Islet precursor cell (in vitro differentiated cells): ENCODE data around the gene KAZN.

ENCODE experiments used
- DNase-seq: peaks from one replicate; pipeline ENCODE4 v3.0.0-alpha.2; 2018

Gene KAZN

DNA sequence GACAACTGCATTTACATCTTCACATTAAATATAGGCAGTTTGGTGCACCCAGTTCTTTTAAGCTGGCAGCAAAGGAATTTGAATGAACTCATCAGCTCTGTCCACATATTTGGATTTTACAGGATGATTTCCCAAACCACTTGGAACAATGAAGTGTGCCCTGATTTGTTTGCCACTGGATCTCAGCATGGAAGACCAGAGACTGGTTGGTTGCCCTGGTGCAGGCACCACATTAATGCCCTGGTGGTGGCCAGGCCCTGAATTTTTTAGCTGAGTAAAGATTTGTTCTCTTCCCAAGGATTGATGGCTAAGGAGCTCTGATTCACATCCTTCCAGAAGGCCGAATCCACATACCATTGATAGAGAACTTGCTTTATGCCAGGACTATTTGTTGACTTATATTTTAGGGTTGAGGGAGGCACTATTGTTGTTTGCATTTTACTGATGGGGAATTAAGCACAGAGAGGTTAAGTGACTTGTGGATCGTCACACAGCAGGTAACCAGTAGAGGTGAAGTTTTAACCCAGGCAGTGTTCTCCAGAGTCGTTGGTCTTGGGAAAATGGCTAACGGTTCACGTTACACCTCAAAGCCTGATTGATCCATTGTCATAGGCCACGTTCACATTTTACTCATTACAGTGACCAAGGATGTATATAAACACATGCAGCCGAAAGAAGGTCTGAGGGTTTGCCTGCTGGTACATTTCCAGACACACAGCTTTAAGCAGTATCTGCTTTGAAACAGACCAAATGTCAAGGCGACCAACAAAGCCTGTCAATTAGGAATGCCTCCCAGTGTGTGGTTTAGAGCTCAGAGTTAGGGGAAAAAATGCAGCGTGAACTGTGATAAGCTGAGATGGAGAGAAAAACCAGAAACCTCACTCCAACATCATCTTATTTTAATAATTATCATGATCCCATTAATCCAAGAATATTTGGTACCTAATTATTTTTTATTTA is 50.7 kb downstream of the KAZN start:
- DNase-seq: peak; percentile 66

DNA sequence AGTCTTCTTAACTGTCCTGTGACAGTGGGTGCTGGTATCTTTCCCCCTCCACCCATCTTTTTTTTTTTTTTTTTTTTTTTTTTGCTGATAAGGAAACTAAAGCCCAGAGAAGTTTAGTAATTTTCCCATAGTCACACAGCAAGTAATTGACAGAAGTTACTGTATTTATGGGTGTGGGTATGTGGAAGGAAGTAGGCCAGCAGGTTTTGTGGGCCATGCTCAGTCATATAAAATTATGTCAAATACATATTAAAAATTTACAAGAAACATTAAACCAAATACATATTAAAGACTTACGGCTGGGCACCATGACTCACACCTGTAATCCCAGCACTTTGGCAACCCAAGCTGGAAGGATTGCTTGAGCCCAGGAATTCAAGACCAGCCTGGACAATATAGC is 51.5 kb downstream of the KAZN start:
- DNase-seq: no peak

DNA sequence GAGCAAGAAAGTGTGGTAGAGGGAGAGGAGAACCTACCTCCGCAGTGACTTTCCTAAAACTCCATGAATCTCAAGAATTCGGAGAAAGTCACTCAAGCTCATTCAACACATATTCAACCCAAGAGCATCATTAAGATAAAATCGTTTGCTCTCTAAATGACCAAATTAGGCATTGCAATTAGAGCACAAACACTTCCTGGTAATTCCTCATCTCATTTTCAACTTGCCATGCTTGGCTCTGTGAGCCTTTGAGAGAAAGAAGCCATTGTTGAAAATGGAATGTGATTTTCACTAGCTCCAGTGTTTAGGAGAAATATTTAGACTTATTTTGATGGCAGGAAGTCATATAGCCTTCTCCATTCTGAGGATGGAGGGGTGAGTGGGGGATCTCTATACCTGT is 52.5 kb downstream of the KAZN start:
- DNase-seq: no peak

DNA sequence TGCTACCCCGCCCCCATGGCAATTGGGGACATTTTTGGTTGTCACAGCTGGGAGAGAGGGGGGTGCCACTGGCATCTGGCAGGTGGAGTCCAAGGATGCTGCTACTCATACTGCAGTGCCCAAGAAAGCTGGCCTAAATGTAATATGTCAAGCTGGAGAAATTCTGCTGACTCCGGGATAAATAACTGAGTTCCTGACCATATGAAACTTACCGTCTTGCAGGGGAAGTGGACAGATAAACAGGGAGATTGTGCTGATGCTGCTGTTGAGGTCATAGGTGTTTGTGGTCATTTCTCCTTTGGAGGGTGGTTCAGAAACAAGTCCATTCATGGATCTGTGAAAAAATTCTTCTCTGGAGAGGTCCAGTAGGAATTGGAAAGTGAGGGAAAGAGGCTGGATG is 54.4 kb downstream of the KAZN start:
- DNase-seq: no peak

DNA sequence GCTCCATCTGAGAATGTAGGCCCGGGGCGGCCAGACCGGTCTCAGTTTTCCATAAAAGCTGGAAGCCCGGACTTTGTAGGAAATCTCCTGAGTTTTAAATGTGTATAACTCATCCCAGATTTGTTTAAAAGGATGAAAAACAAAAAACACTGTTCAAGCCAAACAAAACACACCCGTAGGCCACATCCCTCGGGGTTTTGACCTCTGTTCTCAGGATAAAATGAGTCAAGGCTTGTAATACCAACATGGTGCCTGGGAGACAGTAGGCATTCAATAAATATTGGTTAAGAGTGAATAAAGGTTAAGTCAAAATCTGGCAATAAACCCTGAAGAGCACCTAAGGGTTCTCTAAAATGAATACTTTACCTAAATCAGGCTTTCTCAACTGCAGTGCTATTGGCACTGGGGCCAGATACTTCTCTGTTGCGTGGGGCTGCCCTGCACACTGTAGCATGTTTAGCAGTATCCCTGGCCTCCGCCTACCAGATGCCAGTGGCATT is 55.0 kb downstream of the KAZN start:
- DNase-seq: no peak

DNA sequence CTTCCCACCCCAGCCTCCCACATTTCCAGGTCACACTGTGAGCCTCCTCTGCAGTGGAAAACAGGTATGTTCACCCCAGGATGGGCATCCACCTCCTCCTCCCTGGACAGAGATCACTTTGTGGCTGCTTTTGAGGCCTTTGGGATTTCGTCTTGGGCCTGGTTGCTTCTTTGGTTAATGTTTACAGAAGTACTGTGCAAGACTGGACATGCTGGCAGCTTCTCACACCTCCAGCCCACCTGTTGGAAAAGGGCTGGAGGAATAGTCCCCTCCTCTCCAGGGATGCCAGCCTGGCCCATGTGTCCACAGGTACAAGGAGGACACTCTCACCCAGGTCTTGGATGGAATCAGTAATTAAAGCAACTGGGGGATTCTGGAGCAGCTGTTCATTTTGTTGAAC is 56.1 kb downstream of the KAZN start:
- DNase-seq: no peak

DNA sequence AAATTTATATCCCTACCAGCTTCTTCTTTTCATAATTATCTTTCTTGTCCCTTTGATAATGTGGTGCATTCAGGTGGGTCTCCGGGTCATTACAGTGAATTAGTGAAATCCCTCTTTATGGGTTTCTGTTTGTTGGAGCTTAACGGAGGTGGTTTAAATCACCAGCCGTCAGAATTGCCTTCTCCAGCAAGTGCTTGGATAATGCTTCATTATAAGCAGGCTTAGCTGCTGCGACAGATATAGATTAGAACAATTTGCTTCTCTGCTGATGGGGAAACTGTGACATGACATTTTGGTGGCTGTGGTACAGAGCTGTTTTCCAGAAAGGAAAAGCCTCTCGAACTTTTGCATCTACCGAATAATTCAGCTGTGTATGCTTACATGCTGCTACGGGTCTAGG is 56.9 kb downstream of the KAZN start:
- no peak for DNase-seq

DNA sequence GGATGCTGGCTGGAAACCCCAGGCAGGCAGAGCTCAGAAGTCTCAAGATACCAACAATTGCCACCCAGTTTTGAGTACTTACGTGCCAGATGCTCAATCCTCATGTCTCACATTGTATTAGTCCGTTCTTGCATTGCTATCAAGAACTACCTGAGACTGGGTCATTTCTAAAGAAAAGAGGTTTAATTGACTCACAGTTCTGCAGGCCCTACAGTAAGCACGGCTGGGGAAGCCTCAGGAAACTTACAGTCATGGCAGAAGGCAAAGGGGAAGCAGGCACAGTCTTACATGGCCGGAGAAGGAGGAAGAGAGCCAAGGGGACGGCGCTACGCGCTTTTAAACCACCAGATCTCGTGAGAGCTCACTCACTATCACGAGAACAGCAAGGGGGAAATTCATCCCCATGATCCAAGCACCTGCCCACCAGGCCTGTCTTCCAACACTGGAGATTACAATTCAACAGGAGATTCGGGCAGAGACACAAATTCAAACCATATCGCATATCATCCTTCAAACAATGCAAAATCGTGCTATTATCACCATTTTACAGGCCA is 58.0 kb downstream of the KAZN start:
- DNase-seq: no peak

DNA sequence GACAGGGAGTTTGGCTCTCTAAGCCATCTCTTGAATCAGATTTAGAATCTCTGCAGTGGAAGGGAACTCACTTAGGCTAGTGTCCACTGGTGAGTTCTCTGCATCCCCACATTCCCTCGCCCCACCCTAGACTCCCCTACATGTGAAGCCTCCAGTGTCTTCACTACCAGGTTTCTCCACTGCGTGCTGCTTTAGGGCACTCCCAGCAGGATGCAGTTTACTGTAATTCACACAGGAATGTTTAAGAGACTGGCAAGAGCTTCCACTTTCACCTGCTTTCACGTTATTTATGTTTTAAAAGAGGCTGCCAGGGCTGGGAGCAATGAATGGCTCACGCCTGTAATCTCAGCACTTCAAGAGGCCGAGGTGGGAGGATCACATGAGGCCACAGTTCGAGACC is 60.2 kb downstream of the KAZN start:
- DNase-seq: no peak

DNA sequence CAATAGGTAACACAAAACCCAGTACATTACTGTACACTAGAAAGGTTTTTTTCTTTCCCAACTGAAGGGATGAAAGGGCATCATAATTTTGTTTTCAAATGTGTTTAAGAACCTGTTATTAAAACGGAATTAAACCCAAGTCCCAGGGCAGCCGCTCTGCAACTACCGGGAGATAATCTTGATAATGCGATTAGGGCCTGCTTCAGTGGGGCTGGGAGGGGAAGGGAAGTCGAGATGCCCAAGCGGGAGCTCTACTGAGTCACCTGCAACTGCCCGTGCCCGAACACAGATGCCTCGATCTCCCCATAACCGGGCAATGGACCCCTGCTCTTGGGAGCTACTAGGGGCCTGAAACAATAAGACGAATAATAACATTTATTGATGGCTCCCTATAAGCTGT is 61.4 kb downstream of the KAZN start:
- no peak for DNase-seq

DNA sequence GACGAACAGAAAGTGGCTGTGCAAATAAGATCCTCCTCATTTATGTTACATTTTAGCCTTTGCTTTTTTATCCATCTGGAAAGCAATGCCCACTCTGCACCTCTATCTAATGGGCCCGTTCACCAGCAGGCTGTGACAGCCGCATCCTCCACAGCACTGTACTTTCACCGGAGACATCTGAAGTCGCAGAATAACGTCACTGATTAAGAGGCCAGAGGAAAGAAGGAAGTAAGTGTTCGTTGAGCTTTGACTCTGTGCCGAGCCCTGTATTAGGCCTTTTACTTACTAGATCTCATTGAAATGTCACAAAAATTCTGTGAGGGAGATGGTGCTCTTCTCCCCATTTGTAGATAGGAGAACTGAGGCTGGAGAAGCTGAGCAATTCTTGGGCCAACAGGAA is 62.3 kb downstream of the KAZN start:
- no peak for DNase-seq

DNA sequence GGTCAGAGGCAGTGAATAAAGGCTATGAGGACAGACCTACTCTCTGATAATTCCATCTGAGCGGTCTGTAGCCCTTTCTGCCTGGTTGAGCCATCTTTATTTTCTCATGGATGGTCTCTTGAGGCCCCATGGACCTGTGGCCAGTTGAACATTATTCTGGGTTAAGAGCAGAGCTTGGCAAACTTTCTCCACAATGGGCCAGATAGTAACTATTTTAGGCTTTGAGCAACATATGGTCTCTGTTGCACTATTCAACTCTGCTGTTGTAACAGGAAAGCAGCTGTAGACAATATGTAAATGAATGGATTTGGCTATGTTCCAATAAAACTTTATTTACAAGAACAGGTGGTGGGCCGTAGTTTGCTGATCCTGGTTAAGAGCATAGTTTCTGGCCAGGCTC is 62.7 kb downstream of the KAZN start:
- DNase-seq: no peak

DNA sequence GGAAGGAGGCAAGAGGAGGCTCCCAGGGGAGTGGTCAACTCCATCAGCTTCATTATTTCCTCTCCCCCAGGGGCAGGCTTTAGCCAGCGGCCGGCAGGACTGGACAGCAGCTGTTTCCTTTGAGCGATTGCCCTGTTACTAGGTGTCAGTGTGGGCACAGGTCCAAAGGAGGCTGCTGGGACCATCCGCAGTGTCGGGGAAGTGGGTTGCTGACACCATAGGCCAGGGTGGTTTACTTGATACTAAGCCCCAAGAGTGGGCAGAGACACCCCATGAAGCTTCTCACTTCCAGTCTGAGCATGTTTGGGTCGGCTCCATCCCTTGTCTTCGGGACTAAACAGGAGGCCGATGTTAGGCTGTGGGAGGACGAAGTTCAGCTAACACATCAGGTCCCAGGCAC is 63.6 kb downstream of the KAZN start:
- no peak for DNase-seq

DNA sequence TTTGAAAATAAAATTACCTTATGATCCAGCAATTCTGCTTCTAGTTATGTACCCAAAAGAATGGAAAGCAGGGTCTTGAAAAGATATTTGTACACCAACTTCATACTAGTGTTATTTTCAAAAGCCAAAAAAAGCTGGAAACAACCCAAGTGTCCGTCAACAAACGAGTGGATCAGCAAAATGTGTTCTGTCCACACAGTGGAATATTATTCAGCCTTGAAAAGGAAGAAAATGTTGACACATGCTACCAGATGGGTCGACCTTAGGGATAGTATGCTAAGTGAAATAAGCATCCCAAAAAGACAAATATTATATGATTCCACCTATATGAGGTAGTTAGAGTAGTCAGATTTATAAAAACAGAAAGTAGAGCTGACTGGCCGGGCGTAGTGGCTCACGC is 65.3 kb downstream of the KAZN start:
- DNase-seq: no peak

DNA sequence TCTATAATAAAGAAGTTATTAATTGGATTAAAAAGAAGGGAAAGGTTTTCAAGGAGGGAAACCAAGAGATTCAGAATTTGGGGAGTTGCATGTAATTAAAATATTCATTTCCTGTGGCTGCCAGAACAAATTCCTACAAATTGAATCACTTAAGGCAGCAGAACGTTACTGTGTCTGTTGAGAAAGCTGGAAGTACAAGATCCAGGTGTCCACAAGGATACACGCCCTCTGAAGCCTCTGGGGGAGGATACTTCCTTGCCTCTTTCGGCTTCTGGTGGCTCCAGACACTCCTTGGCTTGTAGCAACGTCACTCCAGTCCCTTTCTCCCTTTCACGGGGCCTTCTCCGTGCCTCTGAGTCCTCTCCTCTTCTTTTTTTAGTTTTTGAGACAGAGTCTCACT is 67.9 kb downstream of the KAZN start:
- DNase-seq: no peak

DNA sequence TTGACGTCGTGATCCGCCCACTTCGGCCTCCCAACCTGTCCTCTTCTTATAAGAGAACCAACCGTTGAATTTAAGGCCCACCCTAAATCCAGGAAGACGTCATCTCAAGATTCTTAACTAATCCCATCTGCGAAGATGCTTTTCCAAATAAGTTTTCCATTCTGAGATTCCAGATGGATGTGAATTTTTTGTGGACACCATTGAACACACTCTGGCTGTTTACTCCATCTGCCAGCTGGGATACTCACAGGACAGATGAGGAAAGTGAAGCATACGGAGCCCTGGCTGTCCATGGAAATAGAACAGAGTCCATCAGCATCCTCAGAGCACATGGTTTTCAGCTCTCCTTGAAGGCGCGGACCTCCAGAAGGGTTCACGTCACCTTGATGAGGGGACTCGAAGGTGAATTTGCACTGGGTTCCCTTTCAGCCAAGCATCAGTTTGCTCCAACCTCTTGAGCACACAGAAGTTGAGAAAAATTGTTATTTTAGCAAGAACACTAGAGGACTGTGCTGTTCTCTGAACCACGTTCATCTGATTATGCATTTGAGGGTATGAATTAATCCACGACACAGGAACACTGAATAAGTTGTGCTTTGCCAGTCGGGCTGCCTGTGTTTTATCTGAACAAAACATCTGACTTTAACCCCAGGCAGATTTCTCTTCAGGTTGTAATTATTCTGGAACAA is 68.6 kb downstream of the KAZN start:
- no peak for DNase-seq

DNA sequence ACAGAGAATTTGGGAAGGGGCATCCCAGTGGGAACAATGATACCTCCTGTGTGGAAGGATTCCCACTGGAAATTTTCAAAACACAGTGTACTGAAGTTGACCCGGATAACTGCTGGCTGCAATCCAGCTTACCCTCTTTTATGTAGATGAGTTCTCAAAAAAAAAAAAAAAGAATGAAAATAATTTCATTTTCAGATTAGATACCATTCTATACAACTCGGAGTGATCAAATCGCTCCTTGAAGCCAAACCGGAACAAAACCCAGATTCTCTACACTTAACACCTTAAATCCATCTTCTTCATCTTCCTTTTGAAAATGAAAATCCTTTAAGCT is 69.1 kb downstream of the KAZN start:
- no peak for DNase-seq

DNA sequence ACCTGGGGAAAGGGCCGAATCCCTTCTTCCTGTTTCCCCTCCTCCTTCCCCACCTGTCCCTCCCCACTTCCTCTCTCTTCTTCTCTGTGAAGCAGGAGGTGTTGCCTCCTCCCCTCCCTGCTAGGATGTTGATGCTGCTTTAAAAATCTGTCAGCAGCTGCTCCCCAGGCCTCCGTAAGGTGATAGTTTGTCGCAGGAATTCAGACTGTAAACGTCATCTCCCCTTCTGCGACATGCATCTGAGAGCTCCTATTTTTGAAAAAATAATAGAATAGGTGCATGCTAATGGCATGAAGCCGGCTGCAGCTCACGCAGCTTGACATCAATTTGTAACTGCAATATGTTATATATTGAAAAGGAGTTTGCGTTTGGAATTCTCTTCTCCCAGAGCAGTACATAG is 70.1 kb downstream of the KAZN start:
- DNase-seq: no peak

DNA sequence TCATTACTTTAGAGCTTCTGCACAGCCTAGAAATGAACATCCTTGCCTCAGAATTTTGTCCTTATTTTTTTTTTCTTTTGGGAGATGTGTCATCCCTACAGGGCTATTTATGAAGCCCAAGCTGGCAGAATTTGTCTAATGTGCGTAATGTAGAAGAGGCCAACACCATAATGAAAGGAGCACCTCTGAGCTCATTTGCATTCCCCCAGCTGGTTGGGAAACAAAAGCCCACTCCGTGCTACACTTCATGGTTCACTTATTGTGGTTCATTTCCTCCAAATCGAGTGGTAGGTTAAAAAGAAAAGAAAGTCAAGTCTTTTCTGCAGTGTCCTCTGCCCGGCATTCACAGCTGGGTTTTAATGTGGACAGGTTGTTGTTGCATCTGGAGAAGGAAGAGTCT is 73.5 kb downstream of the KAZN start:
- no peak for DNase-seq

DNA sequence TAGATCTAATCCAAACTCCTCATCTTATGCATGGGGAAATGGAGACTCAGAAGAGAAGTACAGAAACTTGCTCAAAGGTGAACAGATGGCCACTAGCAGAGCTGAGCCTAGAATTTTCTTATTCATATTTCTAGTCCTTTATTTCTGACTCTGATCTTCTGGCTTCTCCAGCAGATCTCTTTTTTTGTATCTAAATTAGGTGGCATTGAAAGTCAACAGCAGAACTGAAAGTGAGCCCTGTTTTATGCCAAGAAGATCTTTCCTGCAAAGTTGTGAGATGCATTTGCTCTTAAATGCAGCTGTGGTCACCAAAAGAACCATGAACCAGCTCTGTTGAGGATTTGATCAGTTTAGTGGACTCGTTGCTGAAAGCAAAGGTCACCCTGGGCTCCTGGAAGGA is 75.5 kb downstream of the KAZN start:
- DNase-seq: no peak

DNA sequence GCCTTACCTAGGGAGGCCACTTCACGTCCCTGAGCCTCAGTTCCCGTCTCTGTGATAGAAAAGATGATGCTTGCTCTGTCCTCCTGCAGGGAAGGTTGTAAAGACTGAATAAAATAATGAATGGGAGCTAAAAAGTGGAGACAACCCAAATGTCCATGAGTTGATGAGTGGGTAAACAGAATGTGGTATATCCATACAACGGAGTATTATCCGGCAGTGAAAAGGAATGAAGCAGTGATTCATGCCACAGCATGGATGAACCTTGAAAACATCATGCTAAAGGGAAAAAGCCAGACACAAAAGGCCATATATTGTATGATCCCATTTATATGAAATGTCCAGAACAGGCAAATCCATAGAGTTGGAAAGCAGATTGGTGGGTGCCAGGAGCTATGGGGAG is 77.9 kb downstream of the KAZN start:
- no peak for DNase-seq

DNA sequence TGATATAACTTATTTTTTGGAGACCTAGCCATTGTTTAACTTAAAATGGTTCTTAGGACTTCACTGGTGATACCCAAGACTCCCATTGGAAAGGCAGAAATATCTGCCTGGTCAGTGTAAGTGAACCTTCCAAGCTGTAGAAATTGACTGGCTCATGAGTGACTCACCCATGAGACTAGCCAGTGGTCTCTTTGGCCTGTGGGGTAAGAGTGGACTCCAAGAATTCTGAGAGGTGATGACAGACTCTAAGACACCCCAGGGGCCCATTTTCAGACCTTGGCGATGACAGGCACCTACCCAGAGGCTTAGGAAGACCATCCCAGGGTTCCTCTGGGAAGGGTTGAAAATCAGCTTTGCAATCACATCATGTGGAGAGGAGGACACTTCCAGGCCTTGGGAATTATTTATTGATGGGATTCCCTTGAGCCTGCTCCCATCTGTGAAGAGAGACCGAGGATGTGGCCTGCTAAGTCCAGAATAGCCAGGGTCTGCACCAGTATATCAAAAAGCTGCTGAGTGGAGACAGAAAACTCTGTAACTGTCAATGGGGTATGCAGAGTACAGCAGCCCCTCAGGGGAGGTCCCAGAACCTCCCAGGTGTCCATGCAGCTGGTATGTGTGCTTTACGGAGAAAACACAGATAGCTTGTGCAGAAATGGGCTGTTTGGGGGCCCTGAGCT is 78.9 kb downstream of the KAZN start:
- DNase-seq: no peak

DNA sequence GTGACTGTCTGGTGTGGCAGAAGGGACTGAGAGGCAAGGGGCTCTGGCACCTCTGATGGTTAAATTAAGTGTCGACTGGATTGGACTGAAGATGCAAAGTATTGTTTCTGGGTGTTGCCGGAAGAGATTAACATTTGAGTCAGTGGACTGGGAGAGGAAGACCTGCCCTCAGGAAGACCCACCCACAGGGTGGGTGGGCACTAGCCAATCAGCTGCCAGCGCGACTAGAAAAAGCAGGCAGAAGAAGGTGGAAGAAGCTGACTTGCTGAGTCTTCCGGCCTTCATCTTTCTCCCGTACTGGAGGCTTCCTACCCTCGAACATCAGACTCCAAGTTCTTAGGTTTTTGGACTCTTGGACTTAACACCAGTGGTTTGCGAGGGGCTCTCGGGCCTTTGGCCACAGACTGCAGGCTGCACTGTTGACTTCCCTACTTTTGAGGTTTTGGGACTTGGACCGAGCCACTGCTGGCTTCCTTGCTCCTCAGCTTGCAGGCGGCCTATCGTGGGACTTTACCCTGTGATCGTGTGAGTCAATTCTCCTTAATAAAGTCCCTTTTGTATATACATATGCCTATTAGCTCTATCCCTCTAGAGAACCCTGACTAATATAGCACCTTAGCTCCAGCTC is 79.6 kb downstream of the KAZN start:
- DNase-seq: no peak
